NCI-H2227 (cell line): ENCODE measurements around the gene OSCP1.
A peak's percentile ranks its signal among the peaks of the same experiment; 100 is the strongest.

Experiments used
- DNase-seq: peaks from one replicate; lab custom pipeline; 2025; ENCODE audit not compliant: unreplicated experiment; lab: John Stamatoyannopoulos, UW

The OSCP1 gene

DNA sequence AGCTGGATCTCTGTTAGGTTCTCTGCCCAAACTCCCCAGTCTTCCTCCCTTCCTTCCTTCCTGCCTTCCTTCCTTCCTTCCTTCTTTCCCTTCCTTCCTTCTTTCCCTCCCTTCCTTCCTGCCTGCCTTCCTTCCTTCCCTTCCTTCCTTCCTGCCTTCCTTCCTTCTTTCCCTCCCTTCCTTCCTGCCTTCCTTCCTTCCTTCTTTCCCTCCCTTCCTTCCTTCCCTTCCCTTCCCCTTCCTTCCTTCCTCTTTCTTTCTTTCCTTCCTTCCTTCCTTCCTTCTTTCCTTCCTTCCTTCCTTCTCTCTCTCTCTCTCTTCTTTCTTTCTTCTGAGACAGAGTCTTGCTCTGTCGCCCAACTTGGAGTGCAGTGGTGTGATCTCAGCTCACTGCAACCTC lies 43.8 kb downstream of the OSCP1 start:
- DNase-seq = no peak

DNA sequence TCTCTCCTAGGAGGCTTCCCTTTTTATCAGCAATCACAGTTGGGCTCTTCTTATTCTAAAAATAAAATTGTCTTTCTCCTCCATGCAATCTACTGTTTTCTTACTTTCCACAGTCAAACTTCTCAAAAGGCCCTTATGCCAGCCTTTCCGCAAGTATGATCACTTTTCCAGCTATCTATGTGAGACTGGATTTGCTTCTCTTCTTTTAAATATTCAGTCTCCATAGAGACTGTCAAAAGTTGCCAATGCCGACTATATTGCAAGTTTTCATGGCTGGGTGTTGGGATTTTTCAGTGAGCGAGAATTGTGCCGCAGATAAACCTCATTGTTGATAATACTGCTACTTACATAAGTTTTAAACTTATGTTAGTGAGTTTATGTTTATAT lies 47.8 kb downstream of the OSCP1 start:
- DNase-seq = no peak

DNA sequence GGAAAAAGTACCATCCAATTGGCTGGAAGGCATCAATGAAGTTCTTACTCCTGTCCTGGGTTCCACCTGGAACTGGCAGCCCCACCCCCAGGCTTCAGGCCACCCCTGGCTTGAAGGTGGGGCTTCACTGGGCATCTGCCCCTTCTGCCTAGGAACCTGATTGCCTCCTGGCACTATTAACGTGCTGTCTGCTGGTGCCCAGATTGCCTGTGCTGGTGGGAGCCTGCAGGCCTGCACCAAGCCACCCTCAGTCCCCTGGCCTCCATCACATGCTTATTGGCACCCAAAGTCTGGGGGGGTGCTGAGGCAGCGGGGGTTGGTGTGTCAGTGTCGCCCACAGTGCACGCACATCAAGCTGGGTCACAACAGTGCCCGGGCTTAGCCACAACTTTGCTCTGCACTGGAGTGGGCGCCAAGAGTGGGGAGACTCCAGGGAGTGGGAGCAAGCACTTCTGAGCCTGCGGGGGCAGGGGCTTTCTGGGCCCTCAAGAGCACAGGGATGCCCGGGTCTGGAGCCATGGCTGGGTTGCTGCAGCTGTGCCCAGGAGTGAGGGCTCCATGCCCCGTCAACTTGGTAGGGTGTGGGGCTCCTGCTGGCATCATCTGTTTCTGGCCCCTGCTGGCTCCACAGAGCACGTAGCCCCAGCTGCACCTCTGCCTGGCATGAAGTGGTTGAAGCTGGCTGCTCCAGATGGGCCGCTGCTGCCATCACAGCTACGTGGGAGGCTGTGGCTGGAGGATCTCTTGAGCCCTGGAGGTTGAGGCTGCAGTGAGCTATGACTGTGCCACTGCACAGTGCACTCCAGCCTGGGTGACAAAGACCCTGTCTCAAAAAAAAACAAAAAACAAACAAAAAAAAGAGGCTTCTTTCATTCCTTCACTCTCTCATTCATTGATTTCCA lies 48.4 kb downstream of the OSCP1 start:
- no peak for DNase-seq

DNA sequence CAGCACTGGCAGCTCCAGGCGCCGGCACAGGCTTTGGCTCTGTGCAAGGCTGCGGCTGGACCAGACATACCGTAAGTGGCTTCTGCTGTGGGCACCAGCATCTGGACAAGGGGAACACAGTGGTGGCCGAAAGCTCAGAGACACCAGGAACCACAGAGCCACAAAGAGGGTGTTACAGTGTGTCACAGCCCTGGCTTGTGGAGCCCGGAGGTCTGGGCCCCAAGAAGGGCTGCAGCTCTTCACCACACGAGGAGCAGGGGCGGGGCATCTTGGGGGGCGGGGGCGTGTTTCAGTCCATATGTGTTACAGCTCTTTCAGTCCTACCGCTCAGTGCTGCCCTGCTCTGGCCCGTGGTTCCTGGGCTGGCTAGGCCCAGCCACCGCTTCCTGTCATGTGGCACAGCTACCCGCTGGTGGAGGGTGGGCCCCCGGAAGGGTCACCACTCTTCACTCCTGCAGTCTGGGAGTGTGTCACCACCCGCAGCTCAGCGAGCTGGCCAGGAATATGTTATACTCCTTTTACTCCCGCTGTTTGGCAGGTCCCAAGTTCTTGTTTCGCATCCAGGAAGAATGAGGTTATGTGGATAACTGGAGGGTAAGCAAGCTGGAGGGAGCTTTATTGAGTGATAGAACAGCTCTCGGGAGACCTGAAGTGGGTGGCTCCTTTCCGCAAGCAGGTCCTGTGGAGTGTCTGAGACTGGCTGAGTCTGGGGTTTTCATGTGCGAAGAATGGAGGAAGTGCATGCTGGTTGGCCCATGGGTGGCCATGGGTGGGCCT lies 49.2 kb downstream of the OSCP1 start:
- DNase-seq = no peak

DNA sequence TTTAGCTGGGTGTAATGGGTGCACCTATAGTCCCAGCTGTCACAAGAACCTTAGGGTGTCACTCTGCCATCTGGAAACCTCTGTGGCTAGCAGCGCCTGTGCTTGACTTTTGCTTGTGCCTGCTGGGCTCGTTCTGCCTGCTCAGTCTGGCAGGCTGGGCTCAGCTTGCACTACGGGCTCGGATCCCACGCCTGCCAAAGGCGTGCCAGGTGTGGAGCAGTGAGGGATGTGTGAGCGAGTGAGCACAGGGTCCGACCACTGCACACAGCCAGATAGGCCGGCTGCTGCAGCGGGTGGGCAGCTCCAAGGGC lies 49.8 kb downstream of the OSCP1 start:
- DNase-seq = no peak

DNA sequence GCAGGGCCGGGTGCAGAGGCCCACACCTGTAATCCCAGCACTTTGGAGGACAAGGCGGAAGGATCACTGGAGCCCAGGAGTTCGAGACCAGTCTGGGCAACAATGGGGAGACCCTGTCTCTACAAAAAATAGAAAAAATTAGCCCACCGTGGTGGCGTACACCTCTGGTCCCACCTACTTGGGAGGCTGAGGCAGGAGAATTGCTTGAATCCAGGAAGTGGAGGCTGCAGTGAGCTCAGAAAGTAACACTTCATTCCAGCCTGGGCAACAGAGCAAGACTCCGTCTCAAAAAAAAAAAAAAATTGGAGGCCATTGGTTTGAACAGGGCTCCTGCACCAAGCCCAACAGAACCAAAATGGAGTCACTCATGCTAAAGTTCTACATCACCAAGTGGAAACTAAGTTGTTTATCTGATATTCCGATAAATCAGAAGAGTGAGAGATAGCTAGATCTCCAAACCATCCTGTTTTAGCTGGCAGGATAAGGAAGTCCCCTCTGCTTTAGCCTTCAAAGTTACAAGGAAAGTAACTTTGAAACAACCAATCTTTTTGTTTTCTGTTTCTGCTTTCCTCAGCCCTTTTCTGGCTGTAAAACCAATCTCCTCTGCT lies 51.8 kb downstream of the OSCP1 start:
- DNase-seq = no peak

DNA sequence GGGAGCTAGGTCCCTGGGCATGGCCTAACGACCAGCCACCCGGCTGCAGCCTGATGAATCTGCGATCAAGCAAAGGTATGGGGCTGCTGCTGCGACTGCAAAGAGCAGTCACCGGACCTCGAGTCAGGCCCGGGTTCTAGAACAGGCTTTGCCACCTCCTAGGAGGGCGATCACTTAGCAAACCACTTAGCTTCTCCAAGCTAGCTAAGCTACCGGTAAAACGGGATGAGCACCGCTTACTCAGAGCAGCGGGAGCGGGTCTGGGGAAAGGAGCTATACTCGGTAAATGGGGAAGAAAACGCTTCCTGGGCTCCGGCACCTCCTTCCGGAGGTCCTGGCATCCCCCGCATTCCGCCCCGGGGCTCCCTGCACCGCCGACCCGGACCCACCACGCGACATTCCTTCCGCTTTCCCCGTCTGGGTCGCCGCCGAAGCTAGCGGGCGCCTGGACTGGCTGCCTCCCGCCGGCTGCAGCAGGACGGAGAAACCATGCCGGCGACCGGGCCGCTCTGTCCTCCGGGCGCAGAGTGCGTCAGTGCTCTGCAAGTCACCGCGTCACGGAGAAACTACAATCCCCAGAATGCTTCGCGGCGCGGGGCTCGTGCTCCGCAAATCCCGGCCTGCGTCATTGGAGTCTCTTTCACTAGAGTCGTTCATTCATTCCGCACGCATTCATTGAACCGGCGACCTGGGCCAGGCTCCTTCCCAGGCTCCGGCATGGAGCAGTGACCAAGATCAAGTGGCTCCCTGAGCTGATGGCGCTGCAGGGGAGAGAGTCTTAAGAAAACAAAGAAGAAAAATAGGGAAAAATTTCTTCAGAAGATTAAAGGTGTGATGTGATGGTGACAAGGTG lies 52.6 kb downstream of the OSCP1 start, which contains the start of gene LSM10:
Gene LSM10 (minus strand): TSS at position 531 of the 853 bp plus-strand sequence. CDS start 3,779 bp downstream, outside the sequence.
- peak; percentile 96 for DNase-seq

DNA sequence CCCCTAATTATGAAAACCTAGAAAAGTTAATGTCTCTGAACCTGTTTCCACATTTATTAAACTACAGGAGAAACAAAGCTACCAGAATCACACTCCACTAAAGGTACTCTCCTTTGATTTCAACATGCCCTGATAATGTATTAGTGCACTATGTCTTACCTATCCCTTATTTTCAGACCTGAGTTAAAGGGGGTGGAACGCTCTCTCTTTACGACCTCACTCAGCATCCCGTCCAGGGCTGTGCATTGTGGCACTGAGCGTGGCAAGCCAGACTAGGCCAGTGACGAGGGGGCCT lies 53.2 kb downstream of the OSCP1 start:
- no peak for DNase-seq

DNA sequence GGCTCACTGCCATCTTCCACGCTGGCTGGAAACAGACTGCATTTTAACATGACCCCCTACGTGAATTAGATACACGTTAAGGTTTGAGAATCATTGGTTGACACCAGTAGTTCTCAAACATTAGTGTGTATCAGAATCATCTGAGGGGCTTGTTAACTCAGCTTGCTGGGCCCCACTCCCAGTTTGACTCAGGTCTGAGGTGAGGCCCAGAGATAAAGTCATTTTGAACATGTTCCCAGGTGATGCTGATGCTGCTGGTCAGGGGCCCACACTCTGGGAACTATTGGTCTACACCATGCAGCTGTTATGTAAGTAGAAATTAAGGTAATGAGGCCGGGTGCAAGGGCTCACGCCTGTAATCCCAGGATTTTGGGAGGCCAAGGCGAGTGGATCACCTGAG lies 53.9 kb downstream of the OSCP1 start:
- DNase-seq = no peak

DNA sequence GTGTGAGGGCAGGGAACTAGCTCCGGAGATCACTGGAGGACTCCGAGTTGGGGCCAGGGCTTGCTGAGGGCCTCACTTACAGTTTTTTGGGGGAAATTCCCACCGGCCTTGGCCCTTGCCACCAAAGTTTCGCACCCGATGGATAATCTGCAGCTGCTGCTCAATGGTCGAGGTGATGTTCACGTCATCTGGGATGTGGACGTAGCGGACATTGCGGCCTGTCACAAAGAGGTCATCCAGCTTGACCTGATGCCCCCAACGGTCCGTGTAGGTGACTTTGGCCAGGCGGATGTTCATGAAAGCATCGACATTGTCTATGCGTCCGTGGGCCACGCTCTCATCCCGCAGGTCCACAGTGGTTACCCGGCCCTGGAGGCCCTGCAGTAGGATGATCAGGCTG lies 56.6 kb downstream of the OSCP1 start:
- DNase-seq = no peak

DNA sequence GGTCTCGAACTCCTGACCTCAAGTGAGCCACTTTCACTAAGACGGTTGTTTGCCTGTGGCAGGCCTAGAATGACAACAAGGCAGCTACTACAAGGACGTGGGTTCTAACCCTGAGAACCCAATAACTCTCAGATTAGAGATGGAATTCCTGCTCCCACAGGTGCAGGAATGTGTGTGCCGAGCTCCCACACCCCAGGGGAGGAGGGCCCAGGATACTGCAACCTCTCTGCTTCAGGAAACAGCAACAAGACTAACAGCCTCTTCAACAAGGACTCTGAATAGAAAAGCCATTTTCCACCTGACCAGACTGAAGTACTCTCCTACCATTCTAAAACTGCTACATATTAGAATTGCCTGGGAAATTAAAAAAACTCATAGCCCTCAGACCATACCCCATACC lies 57.4 kb downstream of the OSCP1 start:
- no peak for DNase-seq

DNA sequence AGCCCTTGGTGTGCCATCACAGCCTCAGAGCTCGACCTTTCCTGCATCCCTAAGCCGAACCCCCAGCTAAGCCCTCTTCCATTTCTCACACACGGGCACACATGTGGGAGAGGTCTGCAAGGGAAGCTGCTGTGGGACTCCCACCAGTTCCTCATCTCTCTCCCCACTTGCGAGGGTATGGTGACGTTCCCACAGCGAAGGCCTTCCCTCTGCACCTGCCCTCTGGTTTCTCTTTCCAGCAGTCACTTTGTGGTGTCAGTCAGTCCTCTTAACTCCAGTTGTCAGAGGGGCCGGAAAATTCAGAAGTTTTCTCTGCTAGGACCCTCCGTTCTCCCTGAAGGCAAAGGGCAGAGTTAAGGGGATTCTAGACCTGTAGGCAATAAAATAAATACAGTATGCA lies 59.0 kb downstream of the OSCP1 start:
- no peak for DNase-seq

DNA sequence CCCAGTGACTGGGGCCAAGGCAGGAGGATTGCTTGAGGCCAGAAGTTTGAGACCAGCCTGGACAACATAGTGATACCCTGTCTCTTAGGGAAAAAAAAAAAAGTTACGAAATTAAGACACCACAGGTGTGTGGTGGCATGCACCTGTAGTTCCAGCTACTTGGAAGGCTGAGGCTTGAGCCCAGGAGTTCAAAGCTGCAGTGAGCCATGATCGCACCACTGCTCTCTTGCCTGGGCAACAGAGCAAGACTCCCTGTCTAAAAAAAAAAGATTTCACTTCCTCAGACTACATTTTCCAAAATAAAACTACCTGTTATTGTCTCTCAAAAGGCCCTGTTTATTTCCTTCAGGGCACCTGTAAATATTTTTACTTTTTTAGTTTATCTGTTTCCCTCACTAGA lies 59.8 kb downstream of the OSCP1 start:
- DNase-seq = no peak

DNA sequence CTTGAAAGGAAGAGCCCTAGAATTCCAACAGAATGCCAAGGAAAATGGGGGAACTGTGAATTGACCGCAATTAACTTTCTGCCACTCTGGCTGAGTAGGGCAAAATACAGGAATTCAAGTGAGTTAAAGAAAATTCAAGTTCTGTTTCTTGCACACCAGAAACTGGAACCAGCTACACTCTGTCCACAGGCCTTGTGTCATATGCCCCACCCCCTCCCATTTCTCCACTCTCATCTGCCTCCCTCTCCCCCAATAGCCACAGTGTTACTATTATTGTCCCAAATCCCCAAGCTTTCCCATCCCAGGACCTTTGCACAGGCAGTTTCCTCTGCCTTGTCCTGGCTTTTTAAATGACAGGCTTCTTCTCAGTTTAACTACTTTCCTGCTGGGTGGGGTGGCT lies 60.3 kb downstream of the OSCP1 start:
- no peak for DNase-seq

DNA sequence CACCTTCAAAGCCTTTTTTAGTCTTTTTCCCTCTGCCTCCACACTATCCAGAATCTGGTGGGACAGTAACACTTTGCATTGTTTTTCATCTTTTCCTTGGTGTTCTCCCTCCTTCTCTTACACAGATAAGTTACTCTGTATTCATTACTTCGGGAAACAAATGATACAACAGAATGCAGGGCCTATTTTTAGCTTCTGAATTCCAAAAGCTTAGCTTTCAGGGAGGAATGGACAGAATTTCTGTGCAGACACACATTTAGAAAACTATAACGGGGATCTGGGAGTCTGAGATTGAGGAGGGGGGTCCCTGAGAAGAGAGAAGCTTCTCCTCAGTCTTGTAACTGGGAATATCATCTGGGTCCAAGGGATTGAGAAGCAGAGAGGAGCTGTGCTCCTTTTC lies 61.0 kb downstream of the OSCP1 start:
- no peak for DNase-seq

DNA sequence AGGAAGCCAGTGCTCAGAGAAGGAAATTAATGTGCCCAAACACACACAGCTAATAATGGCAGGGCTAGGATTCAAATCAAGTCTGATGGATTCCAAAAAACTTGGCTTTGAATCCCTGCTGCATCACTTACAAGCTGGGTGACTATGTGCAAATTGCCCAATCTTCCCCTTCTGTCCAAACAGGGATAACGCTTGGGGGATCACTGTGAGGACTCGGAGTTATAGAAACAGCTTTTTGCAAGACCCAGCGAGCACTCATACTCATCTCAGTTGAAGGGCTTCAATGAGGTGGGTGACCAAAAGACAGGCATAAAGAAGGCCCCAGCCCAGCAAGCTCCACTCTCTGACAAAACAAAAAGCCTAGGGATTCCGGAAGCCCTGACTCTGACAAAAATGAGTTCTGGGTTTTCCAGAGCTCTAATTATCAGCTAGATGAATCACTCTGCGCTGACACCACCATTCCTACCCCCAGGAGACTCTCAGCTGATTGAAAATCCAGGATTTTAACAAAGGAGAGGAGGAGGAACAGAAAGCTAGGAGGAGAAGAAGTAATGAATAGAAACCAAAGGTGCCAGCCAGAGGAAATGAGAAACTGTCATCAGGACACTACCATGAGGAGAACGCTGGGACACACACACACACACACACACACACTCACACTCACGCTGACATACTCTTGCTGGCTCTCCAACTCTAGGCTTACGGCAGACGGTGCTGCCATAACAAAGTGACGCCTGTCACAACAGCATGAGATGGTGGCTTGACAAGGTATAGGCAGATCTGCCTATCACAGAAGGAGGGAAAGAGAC lies 62.9 kb downstream of the OSCP1 start:
- DNase-seq = peak; percentile 69

DNA sequence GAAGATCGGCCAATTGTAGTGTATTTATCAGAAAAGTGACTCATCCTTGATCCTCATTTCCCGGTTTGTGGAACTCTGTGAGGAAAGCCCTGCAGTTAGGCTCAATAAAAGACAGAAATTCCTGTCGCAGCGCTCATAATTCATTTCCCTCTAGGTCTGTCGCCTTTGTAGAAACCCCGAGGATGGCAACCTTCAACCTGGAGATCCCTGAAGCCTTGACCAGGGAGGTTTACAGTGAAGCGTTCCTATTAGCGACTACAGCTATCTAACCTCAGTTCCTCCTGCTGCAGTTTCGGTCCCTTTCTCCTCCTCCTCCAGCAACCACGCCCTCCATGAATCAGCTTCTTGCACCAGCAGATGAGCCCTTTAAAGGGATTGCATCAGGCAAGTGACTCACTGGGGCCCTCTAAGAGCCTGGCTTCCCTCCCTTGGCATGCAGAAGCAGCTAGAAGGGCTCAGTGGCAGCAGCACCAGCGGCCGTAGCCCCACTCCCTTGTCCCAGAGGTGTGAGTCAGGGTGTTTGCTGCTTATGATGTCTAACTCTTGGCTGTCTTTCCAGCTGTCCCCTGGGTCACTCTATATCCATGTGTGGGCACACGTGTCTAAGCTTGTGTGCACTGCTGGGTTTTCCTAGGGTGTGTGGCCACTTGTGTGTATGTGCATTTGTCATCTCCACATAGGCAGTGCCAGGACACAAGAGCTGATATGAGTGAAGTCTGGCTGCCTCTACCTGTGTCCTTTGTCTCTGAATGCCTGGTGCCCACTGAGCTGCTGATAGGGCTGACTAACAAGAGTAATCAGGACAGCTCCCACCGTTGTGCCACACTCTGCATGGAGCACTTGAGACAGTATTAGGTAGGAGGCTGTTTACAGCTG lies 63.7 kb downstream of the OSCP1 start:
- peak; percentile 88 for DNase-seq

DNA sequence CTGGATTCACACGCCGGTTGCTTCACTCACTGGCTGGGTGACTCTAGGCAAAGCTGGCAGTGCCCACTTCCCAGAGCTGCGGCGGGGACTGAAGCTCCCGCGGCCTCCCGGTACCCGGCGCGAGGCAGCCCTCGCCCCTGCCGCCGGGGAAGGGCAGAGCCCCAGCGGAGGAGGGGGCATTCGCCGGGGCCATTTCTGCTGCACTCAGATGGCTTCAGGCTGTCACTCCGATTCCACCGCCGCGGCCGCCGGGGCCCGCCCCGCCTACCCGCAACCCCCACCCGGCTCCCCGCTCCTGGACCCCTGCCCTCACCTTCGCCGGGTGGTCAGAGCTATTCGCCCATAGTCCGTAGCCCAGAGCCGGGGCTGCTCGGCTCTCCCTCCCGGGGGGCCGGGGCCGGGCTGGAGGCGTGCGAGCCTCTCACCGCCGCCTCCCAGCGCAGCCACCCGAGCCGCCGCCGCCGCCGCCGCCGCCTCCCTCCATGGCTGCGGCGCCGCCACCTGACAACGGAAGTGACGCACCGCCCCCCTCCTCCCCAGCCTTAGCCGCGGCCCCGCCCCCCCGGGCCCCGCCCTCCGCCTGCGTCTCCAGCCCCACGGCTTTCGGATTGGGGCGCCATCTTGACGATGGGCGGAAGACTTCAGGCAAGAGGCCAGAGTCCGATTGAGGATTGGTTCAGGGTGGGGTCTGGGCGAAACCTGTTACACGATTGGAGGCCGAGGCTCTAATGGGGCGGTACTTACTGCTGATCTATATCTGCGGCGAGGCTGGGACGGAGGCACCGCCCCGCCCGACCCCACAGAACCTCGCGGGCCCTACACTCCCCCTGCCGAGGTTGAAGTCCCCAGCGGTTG lies 64.6 kb downstream of the OSCP1 start, which contains the start of gene STK40:
Gene STK40 (minus strand): TSS at position 515 of the 855 bp plus-strand sequence. CDS start 24,592 bp downstream, outside the sequence.
- peak; percentile 99 for DNase-seq
